NT2/D1 (cell line): ENCODE results near the gene CANX.

ENCODE experiments used
- DNase-seq: peaks from one replicate; pipeline ENCODE4 v3.0.0-alpha.2; 2011; ENCODE audit warnings: low read depth, low spot score
- H3K27me3 ChIP-seq: 2 replicates; pipeline ENCODE4 v1.6.0; 2011; ENCODE audit warnings: mild to moderate bottlenecking; ENCODE audit not compliant: insufficient read length, insufficient read depth
- H3K36me3 ChIP-seq: 2 replicates; pipeline ENCODE4 v1.6.1; 2011; ENCODE audit warnings: mild to moderate bottlenecking, low read length, mixed read lengths; ENCODE audit not compliant: insufficient read depth, insufficient read length
- H3K4me1 ChIP-seq: 2 replicates; pipeline ENCODE4 v1.5.1; 2011; ENCODE audit not compliant: insufficient read depth, insufficient read length
- H3K4me3 ChIP-seq: 2 replicates; pipeline ENCODE4 v1.5.1; 2011; ENCODE audit warnings: low read depth; ENCODE audit not compliant: insufficient read length
- H3K9ac ChIP-seq: 2 replicates; pipeline ENCODE4 v1.6.0; 2011; ENCODE audit warnings: low read depth; ENCODE audit not compliant: insufficient read length
- H3K9me3 ChIP-seq: 2 replicates; pipeline ENCODE4 v1.5.1; 2011; ENCODE audit warnings: mild to moderate bottlenecking, low read length; ENCODE audit not compliant: insufficient read depth
- SUZ12 ChIP-seq: IDR thresholded peaks from 2 replicates; pipeline ENCODE4 v1.6.1; 2011; ENCODE audit not compliant: insufficient read length, insufficient read depth; ENCODE audit errors: extremely low read depth
- YY1 ChIP-seq: IDR thresholded peaks from 2 replicates; pipeline ENCODE4 v1.6.1; 2011; ENCODE audit not compliant: insufficient read length, insufficient read depth
- ZNF274 ChIP-seq: IDR thresholded peaks from 2 replicates; pipeline ENCODE4 v1.6.1; 2011; ENCODE audit warnings: mild to moderate bottlenecking, low read depth, low read length

Gene CANX

DNA sequence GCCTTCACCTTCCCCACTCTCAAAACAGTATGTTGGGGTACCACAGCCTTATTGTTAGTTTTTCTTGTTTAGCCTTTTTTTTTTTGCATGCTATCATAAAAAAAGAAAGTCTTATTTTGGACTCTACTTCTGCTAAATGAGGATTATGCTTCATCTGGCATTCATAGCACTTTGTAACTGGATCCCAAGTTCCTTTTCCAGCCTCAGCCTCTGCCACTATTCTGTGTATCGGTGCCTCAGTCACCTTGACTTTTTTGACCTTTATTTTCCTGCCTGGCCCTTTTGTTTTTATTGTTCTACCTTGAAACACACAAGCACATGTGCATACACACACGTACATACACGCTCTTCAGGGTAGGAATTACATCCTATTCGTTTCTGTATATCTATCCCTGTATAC is 25.4 kb downstream of the CANX start:
- Histone ChIP-seq H3K4me3 (no peak overlapping the region), H3K27me3 (no peaks in the 10 kb centered on the region), H3K4me1 (no peaks in the 10 kb centered on the region), H3K36me3 (peaks cover 82% of the 10 kb centered on the region), H3K9ac (no peak overlapping the region), H3K9me3 (no peaks in the 10 kb centered on the region)
- no peak for DNase-seq
- TF ChIP-seq YY1 (no peak), ZNF274 (no peak), SUZ12 (no peak)

DNA sequence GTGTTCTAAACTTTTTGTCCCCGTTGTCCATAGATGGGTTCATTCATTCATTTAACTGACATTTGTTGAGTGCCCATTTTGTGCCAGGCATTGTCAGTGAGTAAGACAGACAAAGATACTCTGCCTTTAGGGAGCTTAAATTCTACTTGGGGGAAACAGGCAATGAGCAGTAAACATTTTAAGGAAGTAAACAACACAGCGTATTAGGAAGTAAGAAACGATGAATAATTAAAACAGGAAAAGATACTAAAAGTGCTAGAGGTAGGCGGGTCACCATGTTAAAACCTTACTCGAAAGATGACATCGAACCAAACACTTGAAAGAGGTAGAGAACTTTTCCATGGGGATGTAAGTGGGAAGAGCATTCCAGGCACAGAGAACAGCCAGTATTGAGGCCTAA is 28.3 kb downstream of the CANX start:
- Histone ChIP-seq H3K4me1 (no peaks in the 10 kb centered on the region), H3K9me3 (no peaks in the 10 kb centered on the region), H3K27me3 (no peaks in the 10 kb centered on the region), H3K4me3 (no peak overlapping the region), H3K36me3 (peaks cover 70% of the 10 kb centered on the region), H3K9ac (no peak overlapping the region)
- TF ChIP-seq YY1 (no peak), SUZ12 (no peak), ZNF274 (no peak)
- DNase-seq = no peak

DNA sequence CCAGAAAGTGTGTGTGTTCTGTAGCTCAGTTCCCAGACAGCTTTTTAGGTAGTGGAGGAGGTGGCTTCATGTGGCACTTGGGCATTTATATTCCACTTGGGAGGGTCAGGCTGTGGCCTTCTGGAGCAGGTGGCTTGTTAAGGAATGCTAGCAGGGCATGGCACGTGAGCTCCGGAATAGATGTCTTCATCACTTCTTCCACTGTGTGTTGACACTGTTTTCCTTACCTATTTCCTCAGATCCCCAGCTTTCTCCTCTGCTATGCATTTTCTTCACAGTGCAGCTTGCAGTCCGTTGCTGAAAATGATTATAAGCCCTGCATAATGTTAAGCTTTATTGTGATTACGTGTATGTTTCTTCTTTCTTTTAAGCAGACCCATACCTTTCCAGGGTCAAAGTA is 30.5 kb downstream of the CANX start:
- Histone ChIP-seq H3K9me3 (no peaks in the 10 kb centered on the region), H3K27me3 (no peaks in the 10 kb centered on the region), H3K36me3 (peaks cover 48% of the 10 kb centered on the region), H3K4me1 (no peaks in the 10 kb centered on the region), H3K4me3 (no peak overlapping the region), H3K9ac (no peak overlapping the region)
- TF ChIP-seq YY1 (no peak), SUZ12 (no peak), ZNF274 (no peak)
- DNase-seq = no peak

DNA sequence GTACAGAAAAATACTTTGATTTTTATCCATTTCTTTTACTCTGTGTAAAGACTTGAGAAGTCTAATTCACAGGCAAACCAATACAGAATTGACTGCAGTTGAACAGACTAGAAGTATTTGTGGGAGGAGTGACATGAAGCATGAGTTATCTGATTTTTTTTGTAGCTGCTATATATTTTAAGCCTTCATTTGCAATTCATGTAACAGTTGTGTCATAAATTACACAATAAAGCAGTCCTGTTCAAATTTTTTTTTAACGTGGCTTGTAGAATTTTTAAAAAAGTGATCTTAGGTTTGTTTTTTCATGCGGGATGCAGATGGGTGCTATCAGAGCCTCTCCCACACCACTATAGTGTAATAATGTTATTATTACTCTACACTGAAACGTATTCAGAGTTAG is 31.0 kb downstream of the CANX start:
- H3K36me3 ChIP-seq = peaks cover 47% of the 10 kb centered on the region

DNA sequence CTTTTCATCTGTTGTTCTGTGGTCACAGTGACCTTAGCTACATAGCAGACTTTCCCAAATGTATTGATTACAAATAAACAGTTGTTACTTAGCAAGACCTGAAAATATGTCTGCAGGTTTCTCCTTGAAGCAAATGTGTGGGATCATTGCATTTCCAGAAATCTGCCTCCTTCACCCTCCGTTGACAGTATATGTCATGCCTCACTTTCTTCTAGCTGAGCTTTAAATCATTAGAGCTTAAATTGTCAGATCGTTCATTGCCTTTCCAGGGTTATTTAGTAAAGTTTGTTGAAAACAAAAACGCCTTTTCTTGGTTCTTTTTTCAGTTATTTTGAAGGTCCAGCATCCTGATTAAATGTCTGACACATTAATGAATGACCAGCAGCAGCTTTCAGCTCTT is 31.6 kb downstream of the CANX start:
- peaks cover 43% of the 10 kb centered on the region for H3K36me3 ChIP-seq
- no peaks in the 10 kb centered on the region for H3K9me3 ChIP-seq
- DNase-seq = no peak
- H3K9ac ChIP-seq = no peak overlapping the region
- H3K4me1 ChIP-seq = no peaks in the 10 kb centered on the region
- no peaks in the 10 kb centered on the region for H3K27me3 ChIP-seq
- H3K4me3 ChIP-seq = no peak overlapping the region
- TF ChIP-seq YY1 (no peak), SUZ12 (no peak), ZNF274 (no peak)

More for the DNA sequence above, 31.0 kb downstream of the CANX start:
- H3K4me1 ChIP-seq = no peaks in the 10 kb centered on the region
- no peak for DNase-seq
- H3K9ac ChIP-seq = no peak overlapping the region
- TF ChIP-seq ZNF274 (no peak), SUZ12 (no peak), YY1 (no peak)
- H3K9me3 ChIP-seq = no peaks in the 10 kb centered on the region
- no peaks in the 10 kb centered on the region for H3K27me3 ChIP-seq
- no peak overlapping the region for H3K4me3 ChIP-seq

DNA sequence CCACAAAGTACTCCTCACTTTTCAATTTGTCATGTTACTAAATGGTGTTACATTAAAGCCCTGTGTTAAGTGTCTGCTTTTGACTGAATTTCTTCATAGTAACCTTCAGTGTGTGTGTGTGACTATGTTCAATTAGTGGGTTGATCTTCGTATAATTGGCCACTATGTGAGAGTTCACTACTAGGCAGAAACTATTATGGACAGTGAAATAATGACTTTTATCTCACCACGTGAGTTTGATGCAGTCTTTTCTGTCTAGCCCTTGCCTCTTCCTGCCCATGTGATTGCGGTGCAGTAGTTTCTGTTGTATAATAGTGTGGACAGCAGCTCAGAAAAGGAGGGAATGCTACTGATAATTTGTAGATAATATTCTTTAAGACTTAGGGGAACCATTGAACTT is 32.1 kb downstream of the CANX start:
- H3K4me3 ChIP-seq = no peak overlapping the region
- TF ChIP-seq SUZ12 = no peak
- no peak for TF ChIP-seq YY1
- no peaks in the 10 kb centered on the region for H3K9me3 ChIP-seq
- H3K27me3 ChIP-seq = no peaks in the 10 kb centered on the region
- no peaks in the 10 kb centered on the region for H3K4me1 ChIP-seq
- no peak overlapping the region for H3K9ac ChIP-seq
- no peak for DNase-seq
- H3K36me3 ChIP-seq = peaks cover 45% of the 10 kb centered on the region

DNA sequence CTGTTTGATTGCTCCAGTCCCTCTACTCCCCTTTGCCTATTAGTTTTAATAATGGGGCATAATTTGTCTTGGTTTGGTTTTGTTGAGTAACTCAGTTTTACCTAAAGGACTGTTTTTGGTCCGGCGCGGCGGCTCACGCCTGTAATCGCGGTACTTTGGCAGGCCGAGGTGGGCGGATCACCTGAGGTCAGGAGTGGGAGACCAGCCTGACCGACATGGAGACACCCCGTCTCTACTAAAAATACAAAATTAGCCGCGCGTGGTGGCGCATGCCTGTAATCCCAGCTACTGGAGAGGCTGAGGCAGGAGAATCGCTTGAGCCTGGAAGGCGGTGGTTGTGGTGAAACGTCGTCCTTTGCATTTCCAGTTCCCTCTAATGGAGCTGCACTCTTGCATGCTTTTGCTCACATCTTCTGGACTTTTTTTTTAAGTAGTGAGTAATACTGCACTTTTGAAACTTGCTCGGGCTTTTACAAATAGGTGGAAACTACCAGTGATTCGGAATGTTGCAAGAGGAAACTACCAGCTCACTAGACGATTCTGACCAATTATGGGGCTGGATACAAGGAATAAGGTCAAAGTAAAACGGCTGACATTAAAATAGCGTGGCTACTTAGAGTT is 33.1 kb downstream of the CANX start:
- Histone ChIP-seq H3K9ac (no peak overlapping the region), H3K36me3 (peaks cover 48% of the 10 kb centered on the region), H3K4me1 (no peaks in the 10 kb centered on the region), H3K9me3 (no peaks in the 10 kb centered on the region), H3K27me3 (no peaks in the 10 kb centered on the region), H3K4me3 (no peak overlapping the region)
- TF ChIP-seq YY1 (no peak), SUZ12 (no peak), ZNF274 (no peak)
- DNase-seq = no peak

DNA sequence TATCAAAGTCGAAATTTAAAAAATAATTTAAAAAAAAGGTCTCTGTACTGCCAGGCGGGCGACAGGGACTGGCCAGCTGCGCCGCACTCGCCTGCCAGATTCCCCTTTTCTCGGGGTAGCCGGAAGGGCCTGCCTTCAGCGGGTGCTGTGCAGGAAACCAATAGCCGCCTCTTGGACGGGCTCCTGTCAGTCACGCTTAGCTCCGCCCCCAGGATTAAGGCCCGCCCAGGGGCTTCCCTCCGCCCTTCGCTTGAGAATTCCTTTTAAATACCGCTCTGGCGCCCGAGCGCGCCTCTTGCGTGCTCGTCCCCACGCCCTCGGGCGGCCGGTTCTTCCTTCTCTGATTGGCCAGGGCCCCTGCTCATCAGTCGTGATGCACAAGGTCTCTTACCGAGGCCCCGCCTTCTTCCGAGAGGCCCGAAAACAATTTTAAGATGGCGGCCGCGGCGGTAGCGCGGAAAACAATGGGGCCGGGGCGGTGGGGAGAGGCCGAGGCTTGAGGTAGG is 33.7 kb downstream of the CANX start, which contains the start of gene MAML1:
Gene MAML1 (plus strand): TSS at position 411 of the 506 bp plus-strand sequence. CDS start 291 bp downstream, outside the sequence.
- no peaks in the 10 kb centered on the region for H3K9me3 ChIP-seq
- no peaks in the 10 kb centered on the region for H3K4me1 ChIP-seq
- DNase-seq = peak; percentile 97
- TF ChIP-seq YY1 (peak; percentile 53), SUZ12 (no peak)
- H3K9ac ChIP-seq = peak within 1 kb of the TSS; percentile 97
- peak within 1 kb of the TSS; percentile 89 for H3K4me3 ChIP-seq
- H3K27me3 ChIP-seq = no peaks in the 10 kb centered on the region
- peaks cover 47% of the 10 kb centered on the region for H3K36me3 ChIP-seq
